Measurements from ENCODE around the gene CATSPER1.
"Not testable (repeated sequence)": the region's sequence is repeated elsewhere in the genome, so short reads cannot be mapped to it uniquely, and the experiment has no call there.

The CATSPER1 gene

DNA sequence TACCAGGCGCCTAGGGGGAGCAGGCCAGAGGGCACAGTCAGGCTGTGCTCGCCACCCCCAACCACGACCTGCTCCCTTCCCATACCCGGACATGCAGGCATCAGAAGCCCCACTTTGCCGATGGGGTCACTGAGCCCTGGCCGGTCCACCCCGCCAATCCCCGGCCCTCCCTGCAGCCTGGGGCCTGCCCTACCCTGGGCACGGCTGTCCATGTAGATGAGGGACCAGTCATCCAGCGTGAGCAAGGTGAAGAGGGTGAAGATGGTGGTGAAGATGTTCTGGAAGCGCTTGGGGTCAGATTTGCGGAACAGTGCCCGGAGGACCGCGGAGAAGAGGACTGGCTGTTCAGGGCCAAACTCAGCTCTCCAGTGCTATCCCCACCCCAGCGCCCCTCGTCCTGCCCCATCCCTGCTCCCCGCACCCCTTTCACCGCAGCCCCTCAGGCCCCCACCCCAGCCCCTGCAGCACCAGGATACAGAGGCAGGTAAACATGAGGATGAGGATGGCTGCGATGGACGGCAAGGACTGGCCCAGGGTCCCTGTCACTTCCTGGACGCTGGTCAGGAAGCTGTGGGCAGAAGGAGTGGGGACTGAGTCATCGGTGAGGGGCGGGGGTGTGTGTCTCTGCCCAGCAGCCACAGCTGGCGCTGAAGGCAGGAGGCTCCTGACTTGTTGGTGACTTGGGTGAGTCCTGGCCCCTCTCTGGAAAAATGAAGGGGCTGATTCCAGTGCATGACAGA lies 5.5 kb downstream of the CATSPER1 start:
- peak in 1 of 51 donors; percentile 3 for DNase-seq

DNA sequence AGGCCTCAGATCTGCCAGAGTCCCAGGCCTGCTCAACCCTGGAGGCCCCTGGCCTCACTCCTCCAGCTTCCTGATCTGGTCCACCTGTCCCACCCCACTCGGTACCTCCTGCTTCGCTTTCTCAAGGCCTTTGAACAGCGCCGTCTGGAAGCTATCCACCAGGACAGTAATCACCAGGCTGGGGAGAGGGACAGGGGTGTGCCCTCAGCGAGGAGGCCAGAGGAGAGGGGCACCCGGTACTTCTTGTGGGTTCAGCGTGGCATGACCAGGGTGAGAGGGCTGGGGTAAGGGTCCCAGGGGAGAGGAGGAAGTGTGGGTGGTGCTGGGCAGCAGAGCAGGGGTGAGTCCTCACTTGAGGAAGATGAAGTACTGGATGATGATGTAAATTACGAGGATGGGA lies 6.1 kb downstream of the CATSPER1 start:
- no peak for DNase-seq

DNA sequence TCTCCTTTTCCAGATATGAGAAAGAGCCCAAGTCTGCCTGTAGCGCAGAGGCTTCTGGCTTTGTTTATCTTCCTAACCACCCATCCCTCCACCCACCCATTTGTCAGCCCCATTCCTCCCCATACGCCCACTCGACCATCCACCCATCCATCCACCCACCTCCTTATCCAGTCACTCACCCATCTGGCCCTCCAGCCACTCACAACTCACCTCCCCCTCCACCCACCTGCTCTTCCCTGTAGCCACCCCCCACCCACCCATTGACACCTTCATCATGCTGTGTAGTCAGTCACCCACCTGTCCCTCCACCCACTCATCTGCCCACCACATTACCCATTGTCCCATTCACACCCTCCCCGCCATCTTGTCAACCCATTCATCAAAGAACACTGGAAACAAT lies 9.0 kb downstream of the CATSPER1 start:
- no peak for DNase-seq

DNA sequence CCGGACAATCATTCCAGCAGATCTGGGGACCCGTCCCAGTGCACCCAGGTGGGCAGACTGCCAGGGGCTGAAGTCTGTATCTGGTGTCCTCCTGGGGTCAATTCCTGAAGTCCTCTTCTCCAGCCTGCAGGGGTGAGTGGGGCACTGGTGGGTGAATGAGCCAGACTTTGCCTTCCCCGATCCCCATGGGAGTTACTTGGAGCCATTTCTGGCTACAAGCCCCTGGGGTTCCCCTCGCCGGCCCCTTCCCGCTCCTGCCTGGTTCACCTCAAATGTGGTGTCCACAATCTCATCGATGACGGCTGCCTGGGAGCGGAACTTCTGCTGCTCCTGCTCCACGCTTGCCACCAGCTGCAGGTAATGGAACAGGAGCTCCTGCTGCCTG lies 9.5 kb downstream of the CATSPER1 start:
- DNase-seq: no peak

DNA sequence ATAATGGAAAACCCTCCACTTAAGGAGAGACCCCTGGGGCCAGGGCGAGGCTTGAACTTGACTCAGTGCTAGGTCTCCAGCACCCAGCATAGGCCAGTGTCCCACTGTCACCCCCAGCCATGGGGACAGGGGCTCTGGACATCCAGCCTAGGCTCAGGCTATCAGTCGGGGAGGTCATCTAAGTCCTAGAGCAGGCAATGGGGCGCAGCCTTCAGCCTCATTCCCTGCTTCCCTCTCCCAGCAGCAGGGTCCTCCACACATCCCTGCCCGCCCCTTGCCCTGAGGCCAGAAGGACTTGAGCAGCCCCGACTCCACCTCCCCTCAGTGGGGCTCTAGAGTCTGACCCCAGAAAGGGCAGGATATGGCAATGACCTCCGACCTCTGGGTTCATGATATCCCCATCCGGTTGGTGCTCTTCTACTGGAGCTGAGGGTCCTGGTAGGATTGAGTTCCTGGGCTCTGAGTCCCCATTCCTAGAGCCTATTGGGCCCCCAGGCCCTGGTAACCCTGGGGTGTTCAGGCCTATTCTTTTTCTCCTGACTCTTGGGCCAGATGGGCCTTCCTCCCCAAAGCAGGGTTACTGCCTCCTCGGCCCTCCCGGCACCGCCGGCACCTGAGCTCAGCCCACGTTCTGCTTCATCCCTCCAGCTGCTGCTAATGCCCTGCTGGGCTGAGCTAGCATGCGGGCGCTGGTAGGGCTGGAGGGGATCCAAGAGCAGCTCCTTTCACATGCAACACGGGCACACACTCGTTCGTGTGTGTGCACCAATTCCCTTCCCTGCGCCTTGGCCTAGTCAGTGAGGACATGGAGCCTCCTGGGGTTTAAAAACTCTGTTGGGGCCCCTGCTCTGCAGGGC lies 10.1 kb downstream of the CATSPER1 start:
- no peak for DNase-seq

DNA sequence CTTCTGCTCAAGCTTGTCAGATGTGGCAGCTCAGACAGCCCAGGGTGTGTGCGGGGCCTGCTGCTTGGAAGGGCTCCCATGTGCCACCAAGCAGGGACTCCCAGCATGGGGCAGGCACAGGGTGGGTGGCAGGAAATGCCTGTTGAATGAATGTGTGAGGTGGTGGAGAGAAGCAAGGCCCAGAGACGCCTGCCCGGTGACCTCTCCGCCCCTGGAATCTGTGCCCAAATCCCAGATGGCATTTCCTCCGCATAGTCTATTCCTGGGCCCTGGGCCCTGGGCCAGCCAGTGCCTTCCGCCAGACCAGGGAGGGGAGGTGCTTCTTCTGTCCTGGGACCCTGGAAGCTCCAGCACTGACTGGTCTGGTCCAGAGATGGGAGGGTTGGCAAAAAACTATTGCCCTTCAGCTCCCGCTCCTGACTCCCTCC lies 10.8 kb downstream of the CATSPER1 start:
- DNase-seq: no peak

DNA sequence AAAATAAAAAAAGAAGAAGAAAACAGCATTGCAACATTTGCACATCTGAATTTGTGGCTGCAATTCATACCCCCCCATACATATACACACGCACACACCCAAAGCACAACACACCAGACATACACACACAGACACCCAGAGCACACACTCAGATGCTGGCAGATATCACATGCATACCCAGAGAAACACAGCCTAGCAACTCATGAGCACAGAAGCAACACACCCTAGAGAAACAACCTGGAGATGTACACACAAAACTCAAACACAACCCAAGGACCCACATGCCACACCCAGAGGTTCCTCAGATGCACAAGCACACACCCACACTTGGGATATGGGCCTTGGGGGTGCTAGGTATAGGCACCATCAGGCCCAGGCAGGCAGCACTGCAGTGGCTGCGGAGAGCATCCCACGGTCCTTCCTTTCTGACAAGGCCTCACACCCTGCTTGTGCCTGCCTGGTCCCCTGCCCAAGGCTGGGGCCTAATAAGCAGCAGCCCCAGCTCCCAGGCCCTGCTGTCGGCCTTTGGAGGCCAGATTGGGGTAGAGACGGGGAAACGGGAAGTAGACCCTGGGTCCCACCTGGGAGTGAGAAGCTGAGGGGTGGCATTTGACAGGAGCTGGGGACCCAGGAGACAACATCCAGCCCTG lies 11.3 kb downstream of the CATSPER1 start:
- DNase-seq: no peak

DNA sequence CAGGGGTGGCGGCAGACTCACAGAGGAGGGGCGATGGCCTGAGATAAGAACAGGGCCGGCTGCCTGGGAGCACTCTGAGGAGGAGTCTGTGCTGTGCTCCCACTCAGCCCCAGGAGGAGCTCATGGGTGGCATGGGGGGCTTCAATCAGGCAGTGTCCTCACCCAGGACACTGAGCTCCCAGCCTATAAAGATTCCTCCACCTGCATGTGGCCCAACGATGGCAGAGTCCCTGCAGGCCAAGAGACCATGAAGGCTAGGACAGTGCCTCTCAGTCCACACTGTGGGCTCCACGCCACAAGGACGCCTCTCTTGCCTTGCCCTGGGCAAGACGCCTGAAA lies 12.5 kb downstream of the CATSPER1 start:
- DNase-seq: no peak

DNA sequence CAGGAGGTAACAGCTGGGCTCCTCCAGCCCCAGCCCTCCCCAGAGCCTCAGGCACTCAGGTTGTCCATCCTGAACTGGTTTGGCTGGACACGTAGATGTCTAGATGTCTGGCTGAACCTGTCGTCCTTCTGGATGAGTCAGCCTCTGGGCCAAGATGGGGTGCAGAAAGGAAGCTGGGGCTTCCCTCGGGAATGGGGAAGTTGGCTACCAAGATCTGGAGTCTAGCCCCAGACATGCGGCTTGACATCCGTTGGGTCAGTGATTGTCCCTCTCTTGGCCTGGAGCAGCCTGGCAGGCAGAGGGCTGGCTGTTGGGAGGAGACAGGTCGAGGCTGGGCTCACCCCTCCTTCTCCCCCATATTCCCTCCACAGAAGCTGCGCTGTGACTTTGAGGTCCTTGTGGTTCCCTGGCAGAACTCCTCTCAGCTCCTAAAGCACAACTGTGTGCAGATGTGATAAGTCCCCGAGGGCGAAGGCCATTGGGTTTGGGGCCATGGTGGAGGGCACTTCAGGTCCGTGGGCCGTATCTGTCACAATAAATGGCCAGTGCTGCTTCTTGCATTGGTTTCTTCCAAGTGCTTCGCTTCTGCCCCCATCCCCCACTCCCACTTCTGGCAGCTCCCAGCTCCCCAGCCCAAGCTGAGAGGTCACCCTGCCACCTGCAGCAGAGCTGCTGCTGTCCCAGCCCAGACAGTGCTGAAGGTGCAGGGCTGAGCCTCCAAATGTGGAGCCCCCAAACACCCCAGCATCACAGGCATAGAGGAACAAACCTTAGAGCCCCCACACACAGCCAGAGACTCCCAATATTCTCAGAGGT lies 13.1 kb downstream of the CATSPER1 start:
- DNase-seq: peak in 1 of 51 donors; percentile 7

DNA sequence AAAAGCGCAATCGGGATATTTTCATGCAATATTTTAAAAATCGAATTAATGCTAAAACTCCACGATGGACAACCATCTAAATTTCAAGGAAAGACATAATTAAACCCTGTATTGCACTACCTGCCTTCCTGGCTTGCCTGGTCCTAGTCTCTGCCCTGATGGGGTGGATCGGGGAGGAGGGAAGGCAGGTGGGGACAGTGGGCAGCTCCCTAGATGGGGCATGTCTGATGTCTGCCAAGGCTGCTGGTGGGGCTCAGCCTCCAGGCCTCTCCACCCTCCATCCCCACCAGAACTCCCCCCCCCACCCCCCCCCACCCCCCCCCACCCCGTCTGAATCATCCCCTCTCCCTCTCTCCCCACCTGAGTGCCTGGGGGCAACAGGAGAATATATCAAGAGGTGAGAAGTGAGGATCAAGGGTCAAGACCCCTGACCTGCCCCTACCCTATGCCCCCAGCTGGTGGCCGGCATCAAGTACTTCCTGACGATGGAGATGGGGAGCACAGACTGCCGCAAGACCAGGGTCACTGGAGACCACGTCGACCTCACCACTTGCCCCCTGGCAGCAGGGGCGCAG lies 13.8 kb downstream of the CATSPER1 start:
- no peak for DNase-seq

DNA sequence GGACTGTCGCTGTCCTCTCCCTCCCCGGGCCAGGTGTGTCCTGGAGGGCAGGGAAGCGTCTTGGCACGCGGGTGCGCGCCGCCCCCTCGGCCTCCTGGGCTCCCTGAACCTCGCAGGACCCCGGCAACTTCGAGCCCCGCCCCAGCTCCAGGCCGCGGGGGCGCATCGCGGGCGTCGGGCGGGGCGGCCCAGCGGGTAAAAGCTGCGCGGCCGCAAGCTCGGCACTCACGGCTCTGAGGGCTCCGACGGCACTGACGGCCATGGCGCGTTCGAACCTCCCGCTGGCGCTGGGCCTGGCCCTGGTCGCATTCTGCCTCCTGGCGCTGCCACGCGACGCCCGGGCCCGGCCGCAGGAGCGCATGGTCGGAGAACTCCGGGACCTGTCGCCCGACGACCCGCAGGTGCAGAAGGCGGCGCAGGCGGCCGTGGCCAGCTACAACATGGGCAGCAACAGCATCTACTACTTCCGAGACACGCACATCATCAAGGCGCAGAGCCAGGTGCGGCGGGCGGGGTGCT lies 14.4 kb downstream of the CATSPER1 start, which contains the start of gene CST6:
CST6 (plus strand) TSS at position 224 of the 519 bp plus-strand sequence; CDS start at position 261, 37 bp downstream.
- no peak for DNase-seq

DNA sequence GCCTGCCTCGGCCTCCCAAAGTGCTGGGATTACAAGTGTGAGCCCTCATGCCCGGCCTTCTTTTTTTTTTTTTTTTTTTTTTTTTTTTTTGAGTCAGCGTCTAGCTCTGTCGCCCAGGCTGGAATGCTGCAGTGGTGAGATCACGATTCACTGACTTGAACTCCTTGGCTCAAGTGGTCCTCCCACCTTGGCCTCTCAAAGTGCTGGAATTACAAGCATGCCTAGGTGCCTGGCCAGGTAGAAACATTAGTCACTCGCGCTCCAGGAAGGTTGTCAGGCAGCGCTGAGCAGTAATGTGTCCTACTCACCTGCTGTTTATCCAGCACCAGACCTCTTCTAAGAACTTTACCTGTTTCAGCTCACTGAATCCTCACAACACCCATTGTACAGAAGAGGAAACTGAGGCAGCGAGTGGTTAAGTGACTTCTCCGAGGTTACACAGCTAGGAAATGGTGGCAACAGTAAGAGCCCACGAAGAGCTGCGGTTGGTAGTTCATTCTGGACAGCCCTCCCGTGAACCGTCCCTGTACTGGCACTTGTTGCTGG lies 15.0 kb downstream of the CATSPER1 start:
- no peak for DNase-seq

DNA sequence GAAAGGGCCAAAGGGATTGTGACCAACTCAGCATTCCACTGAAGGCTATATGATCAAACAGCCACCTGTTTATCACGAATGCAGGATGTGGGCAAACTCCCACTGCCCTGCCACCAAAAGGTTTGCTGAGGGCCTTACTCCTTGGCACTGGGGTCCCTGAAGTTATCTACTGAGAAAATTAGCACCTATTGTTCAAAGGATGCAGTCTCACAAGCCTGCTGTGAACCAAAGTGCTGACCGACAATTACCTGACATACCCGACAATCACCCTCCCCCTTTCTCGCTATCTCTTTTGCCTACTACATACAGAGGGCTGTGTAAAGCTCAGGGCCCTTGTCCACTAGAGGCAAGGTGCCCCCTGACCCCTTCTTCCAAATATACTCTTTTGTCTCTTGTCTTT lies 16.2 kb downstream of the CATSPER1 start:
- not testable (repeated sequence) for DNase-seq

DNA sequence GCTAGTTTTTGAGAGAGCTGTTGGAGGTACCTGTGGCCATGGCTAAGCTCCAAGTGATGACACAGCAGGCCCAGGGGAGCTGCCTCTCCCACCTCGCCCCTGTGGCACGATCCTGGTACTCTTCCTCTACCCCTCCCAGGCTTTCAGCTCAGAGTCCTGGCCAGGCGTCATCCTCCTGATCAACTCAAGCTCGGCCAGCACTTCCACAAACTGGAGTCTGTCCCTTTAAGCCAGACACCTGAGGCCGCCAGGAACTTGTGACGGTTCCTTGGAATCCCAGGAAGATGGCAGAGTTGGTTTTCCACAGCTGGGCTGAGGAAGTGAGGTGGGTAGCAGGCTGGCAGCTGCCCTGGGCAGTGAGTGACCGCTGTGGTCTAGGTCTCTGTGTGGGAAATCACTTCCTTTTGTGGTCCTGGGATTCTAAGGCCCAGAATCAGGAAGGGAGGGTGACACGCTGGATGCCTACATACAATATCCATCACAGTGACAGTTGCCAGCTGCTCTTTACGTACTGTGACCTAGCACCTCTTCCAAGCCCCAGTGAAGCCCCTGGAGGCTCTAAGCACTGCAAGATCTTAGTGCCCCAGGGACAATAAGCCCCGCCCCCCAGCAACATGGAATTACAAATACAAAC lies 17.7 kb downstream of the CATSPER1 start:
- no peak for DNase-seq

DNA sequence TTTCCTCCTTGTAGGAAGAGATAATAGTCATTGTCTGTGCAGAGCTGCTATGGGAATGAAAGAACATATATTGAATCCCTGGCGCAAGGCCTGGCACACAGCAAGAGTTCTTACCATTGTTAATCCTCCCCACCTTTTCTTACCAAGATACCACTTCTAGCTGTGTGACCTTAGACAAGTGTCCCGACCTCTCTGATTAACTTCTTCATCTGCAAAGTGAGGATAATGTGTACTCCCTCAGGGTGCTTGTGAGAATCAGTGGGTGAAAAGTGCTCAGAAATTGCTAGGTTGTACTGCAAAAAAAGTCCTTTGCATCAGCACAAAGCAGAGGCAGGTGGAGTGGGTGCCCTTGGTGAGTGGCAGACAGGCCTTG lies 18.2 kb downstream of the CATSPER1 start:
- no peak for DNase-seq

DNA sequence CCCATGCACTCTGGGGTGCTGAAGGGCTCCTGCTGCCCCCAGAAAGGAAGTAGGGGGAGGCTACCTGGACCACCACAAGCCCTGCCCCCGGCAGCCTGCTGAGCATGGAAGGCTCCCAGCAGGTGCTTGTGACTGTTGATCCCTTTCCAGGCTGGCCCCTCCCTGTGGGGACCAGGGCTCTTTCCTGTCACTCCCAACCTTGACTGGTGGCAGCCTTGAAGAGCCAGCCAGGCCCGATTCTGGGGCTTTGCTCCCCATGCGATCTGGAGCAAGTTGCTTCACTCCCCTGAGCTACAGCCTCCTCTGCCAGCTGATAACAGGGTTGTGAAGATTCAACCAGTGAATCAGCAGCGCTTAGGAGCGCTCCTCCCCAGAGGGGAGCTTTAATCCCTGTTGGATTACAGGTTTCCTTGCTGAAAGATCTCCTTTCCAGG lies 19.1 kb downstream of the CATSPER1 start:
- DNase-seq: no peak

DNA sequence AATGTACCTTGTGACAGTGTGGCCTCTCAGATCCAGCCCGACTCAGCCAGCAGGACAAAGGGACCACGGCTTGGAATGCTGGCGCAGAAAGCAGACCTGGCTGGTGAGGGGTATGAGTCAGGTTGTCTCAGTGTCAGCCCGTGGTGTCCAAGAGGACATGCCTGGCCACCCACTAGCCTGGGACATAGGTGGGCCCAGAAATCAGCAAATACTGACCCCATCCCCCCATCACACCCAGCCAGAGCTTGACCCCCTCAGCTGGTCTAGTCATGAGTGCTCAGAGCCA lies 19.4 kb downstream of the CATSPER1 start:
- DNase-seq: no peak

DNA sequence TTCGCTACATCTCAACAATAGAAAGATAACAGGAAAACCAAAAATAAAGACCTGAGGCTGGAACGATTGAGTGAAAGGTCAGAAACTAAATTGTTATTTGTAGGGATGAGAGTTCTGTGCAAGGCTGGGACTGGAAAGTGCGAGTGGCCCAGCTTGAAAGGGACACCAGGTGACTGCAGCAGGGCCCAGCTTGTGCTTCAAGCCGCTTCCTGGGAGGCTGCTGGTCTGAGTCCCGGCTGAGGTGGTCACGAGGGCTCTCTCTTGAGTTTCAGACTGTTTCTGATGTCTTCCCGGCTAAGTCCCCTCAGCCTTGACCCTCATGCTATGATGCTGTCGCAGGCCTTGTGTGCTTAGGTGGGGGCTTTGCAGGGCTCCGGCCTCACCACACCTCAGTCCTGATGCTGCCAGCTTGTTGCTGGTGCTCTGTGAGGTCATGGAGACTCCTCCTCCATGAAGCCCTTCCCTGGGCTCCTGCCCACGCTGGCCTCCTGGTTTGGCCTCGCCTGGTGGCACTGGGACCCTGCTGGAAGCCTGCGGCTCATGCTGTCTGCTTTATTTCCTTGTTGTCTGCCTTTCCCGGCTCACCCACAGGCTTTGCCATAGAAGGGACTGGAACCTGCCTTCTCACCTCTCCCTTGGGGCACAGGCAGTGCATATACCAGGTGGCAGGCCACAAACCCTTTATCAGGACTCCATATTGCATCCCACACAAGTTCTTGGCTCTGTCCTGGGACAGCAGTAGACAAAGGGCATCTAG lies 20.0 kb downstream of the CATSPER1 start:
- no peak for DNase-seq

DNA sequence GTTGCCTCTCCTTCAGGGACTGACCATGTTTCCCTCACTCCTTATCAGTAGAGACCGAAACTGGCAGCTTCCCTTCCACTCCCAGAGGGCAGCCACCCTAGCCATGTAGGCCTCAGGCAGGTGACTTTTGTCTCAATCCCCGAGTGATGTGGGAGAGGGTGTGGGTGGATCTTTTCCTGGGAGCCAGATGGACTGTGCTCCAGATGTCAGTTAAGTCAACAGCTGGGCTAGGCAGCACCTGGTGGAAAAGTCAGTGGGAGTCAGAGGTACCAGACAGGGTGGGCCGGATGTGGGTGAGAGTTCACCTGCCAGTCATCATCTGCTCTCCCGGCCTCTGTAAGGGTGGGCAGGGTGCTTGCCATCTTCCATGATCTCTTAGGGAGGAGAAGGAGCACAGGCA lies 22.1 kb downstream of the CATSPER1 start:
- DNase-seq: no peak

DNA sequence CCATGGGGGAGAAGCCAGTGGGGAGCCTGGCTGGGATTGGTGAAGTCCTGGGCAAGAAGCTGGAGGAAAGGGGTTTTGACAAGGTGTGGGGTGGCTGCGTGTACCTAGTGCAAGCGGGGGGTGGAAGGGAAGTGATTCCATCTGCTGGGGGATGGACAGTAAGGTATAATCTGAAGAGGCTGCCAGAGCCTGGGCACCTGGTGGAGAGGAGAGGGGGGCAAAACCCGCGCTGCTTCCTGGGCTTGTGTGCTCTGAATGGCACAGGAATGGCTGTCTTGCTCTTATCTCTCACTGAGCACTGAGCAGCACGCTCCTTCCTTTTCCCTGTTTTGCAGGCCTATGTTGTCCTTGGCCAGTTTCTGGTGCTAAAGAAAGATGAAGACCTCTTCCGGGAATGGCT lies 23.0 kb downstream of the CATSPER1 start:
- DNase-seq: no peak

Data from hypothalamus (tissue), 51 donors.